Astrocyte (in vitro differentiated cells and primary cell): Measurements from ENCODE around the gene IDNK. TPM values are rescaled to one million over a fixed set of nuclear protein-coding genes. Genes with fewer than 3 reads are reported as not detected.

Experiments used
- DNase-seq: peaks from one replicate; pipeline ENCODE4 v3.0.0-alpha.2; 2010; ENCODE audit warnings: low read depth
- FAIRE-seq: peaks from 2 replicates; lab custom pipeline; 2011; peaks lifted over from hg19 to GRCh38; lab: Jason Lieb, UNC
- H2AFZ ChIP-seq: 2 replicates; pipeline ENCODE4 v1.6.0; 2012; ENCODE audit warnings: low read depth, low read length, inconsistent platforms
- H3K27ac ChIP-seq: 2 replicates; pipeline ENCODE4 v1.5.1; 2011; ENCODE audit warnings: low read depth, low read length, inconsistent platforms
- H3K27me3 ChIP-seq: 2 replicates; pipeline ENCODE4 v1.6.0; 2011; ENCODE audit warnings: low read length, inconsistent platforms; ENCODE audit not compliant: insufficient read depth
- H3K36me3 ChIP-seq: 2 replicates; pipeline ENCODE4 v1.5.1; 2011; ENCODE audit warnings: low read length, inconsistent platforms; ENCODE audit not compliant: insufficient read depth
- H3K4me1 ChIP-seq: 2 replicates; pipeline ENCODE4 v1.5.1; 2011; ENCODE audit warnings: low read length, inconsistent platforms; ENCODE audit not compliant: insufficient read depth
- H3K4me2 ChIP-seq: 2 replicates; pipeline ENCODE4 v1.6.0; 2012; ENCODE audit warnings: low read length, inconsistent platforms
- H3K4me3 ChIP-seq: 2 replicates; pipeline ENCODE4 v1.5.1; 2011; ENCODE audit warnings: low read depth, mild to moderate bottlenecking, low read length, inconsistent platforms; ENCODE audit not compliant: insufficient read depth
- H3K79me2 ChIP-seq: 2 replicates; pipeline ENCODE4 v1.6.0; 2012; ENCODE audit warnings: mild to moderate bottlenecking, low read length, inconsistent platforms; ENCODE audit not compliant: insufficient read depth
- H3K9ac ChIP-seq: 2 replicates; pipeline ENCODE4 v1.6.0; 2012; ENCODE audit warnings: mild to moderate bottlenecking, low read length, inconsistent platforms
- H3K9me3 ChIP-seq: 2 replicates; pipeline ENCODE4 v1.5.1; 2012; ENCODE audit warnings: low read depth, mild to moderate bottlenecking, low read length, inconsistent platforms; ENCODE audit not compliant: insufficient read depth
- H4K20me1 ChIP-seq: 2 replicates; pipeline ENCODE4 v1.6.0; 2012; ENCODE audit warnings: low read length, inconsistent platforms; ENCODE audit not compliant: insufficient read depth
- H3K27ac Mint-ChIP-seq: one replicate; pipeline ENCODE4 v1.8.0; 2021; ENCODE audit warnings: mild to moderate bottlenecking, mixed read lengths; ENCODE audit not compliant: unreplicated experiment
- H3K27me3 Mint-ChIP-seq: one replicate; pipeline ENCODE4 v1.8.0; 2021; ENCODE audit warnings: low read depth, mixed read lengths; ENCODE audit not compliant: unreplicated experiment
- H3K36me3 Mint-ChIP-seq: one replicate; pipeline ENCODE4 v1.8.0; 2021; ENCODE audit warnings: low read depth, mixed read lengths; ENCODE audit not compliant: unreplicated experiment
- H3K4me1 Mint-ChIP-seq: one replicate; pipeline ENCODE4 v1.8.0; 2021; ENCODE audit warnings: low read depth, mixed read lengths; ENCODE audit not compliant: unreplicated experiment
- H3K4me3 Mint-ChIP-seq: one replicate; pipeline ENCODE4 v1.8.0; 2021; ENCODE audit warnings: mild to moderate bottlenecking, moderate library complexity, mixed read lengths; ENCODE audit not compliant: unreplicated experiment
- H3K9me3 Mint-ChIP-seq: one replicate; pipeline ENCODE4 v1.8.0; 2021; ENCODE audit warnings: mild to moderate bottlenecking, mixed read lengths; ENCODE audit not compliant: unreplicated experiment
- CTCF ChIP-seq: IDR thresholded peaks from 2 replicates; pipeline ENCODE4 v1.5.1; 2011; ENCODE audit warnings: low read depth, mild to moderate bottlenecking, inconsistent platforms, low read length, moderate library complexity; ENCODE audit not compliant: insufficient read depth
- EZH2 ChIP-seq: IDR thresholded peaks from 2 replicates; pipeline ENCODE4 v1.6.1; 2012; ENCODE audit warnings: mild to moderate bottlenecking, low read length, inconsistent platforms; ENCODE audit not compliant: insufficient read depth
- total RNA-seq: library from RNA; stranded (reverse); gene quantifications from 2 replicates; pipeline ENCODE4 v1.2.1, GENCODE V29; 2021

IDNK gene
- total RNA-seq, 1 donor from 2014 or later, result 1.8 TPM

- no peak for FAIRE-seq
- no peaks in the 10 kb centered on the region for H3K27me3 Mint-ChIP-seq
Observed at GRCh38 chr9:83656952-83657351, 34.0 kb downstream of the IDNK start.

GRCh38 chr9:83662933-83663332 lies 40.0 kb downstream of the IDNK start:
- FAIRE-seq, result no peak
- Histone ChIP-seq H3K27me3 (no peaks in the 10 kb centered on the region), H3K9ac (no peak overlapping the region), H3K27ac (no peak overlapping the region), H3K4me2 (no peak overlapping the region), H3K4me3 (no peak overlapping the region), H3K36me3 (peaks cover 49% of the 10 kb centered on the region), H2AFZ (no peak overlapping the region), H3K4me1 (no peaks in the 10 kb centered on the region), H3K79me2 (peaks cover 23% of the 10 kb centered on the region), H3K9me3 (no peaks in the 10 kb centered on the region), H4K20me1 (peaks cover 27% of the 10 kb centered on the region)
- H3K9me3 Mint-ChIP-seq, result no peaks in the 10 kb centered on the region
- TF ChIP-seq CTCF (no peak), EZH2 (no peak)
- DNase-seq, result no peak
- no peaks in the 10 kb centered on the region for H3K27me3 Mint-ChIP-seq
- H3K4me3 Mint-ChIP-seq, result no peak overlapping the region
- H3K4me1 Mint-ChIP-seq, result no peaks in the 10 kb centered on the region
- no peak overlapping the region for H3K27ac Mint-ChIP-seq
- peaks cover 8% of the 10 kb centered on the region for H3K36me3 Mint-ChIP-seq

More at GRCh38 chr9:83656952-83657351, 34.0 kb downstream of the IDNK start:
- Histone ChIP-seq H3K4me2 (no peak overlapping the region), H3K79me2 (peaks cover 13% of the 10 kb centered on the region), H3K9me3 (no peaks in the 10 kb centered on the region), H4K20me1 (peaks cover 11% of the 10 kb centered on the region), H2AFZ (no peak overlapping the region), H3K36me3 (peaks cover 60% of the 10 kb centered on the region), H3K9ac (no peak overlapping the region), H3K4me1 (no peaks in the 10 kb centered on the region), H3K27me3 (no peaks in the 10 kb centered on the region), H3K27ac (no peak overlapping the region), H3K4me3 (no peak overlapping the region)
- H3K4me3 Mint-ChIP-seq, result no peak overlapping the region
- H3K4me1 Mint-ChIP-seq, result no peaks in the 10 kb centered on the region
- TF ChIP-seq EZH2 (no peak), CTCF (no peak)
- H3K36me3 Mint-ChIP-seq, result peaks cover 18% of the 10 kb centered on the region
- no peak overlapping the region for H3K27ac Mint-ChIP-seq
- DNase-seq, result no peak
- H3K9me3 Mint-ChIP-seq, result peaks cover 1% of the 10 kb centered on the region

GRCh38 chr9:83665580-83666200 lies 42.7 kb downstream of the IDNK start:
- H3K9me3 ChIP-seq, result no peaks in the 10 kb centered on the region
- peaks cover 39% of the 10 kb centered on the region for H4K20me1 ChIP-seq
- no peak for DNase-seq
- no peaks in the 10 kb centered on the region for H3K4me1 ChIP-seq
- no peak overlapping the region for H2AFZ ChIP-seq
- no peak overlapping the region for H3K27ac ChIP-seq
- Mint-ChIP-seq H3K36me3 (peaks cover 8% of the 10 kb centered on the region), H3K4me1 (peaks cover 3% of the 10 kb centered on the region), H3K27me3 (no peaks in the 10 kb centered on the region), H3K27ac (no peak overlapping the region), H3K4me3 (no peak overlapping the region), H3K9me3 (no peaks in the 10 kb centered on the region)
- no peak for FAIRE-seq
- no peak overlapping the region for H3K4me2 ChIP-seq
- no peaks in the 10 kb centered on the region for H3K27me3 ChIP-seq
- H3K79me2 ChIP-seq, result peaks cover 31% of the 10 kb centered on the region
- no peak overlapping the region for H3K4me3 ChIP-seq
- peaks cover 40% of the 10 kb centered on the region for H3K36me3 ChIP-seq
- TF ChIP-seq CTCF (no peak), EZH2 (no peak)
- no peak overlapping the region for H3K9ac ChIP-seq
